H1 (cell line): ENCODE results near the gene PDSS1. TPM values are rescaled to one million over a fixed set of nuclear protein-coding genes. Genes with fewer than 3 reads are reported as not detected.

Experiments used
- BRCA1 ChIP-seq: IDR thresholded peaks from 2 replicates; pipeline ENCODE4 v1.6.1; 2012; ENCODE audit warnings: low read depth, low read length, improper control_type of control experiment
- RXRA ChIP-seq: IDR thresholded peaks from 2 replicates; pipeline ENCODE4 v1.6.1; 2011; ENCODE audit warnings: low read depth, mild to moderate bottlenecking, low read length, moderate library complexity; ENCODE audit not compliant: insufficient read depth
- SP2 ChIP-seq: IDR thresholded peaks from 2 replicates; pipeline ENCODE4 v1.6.1; 2012; ENCODE audit warnings: mild to moderate bottlenecking, low read length, inconsistent platforms
- polyA plus RNA-seq, 7 experiments: library from polyadenylated mRNA; depleted of rRNA in 3 of 7; stranded (reverse) in 5 of 7; unstranded in 2 of 7; fragments of >200 nt in 5 of 7; fragments of 200-250 nt in 2 of 7; gene quantifications; 1 replicate in 5 of 7; 2 replicates in 1 of 7; 4 replicates in 1 of 7; pipeline versions ENCODE4 v1.2.1 to v1.2.3, GENCODE V29; 2011 to 2013; ENCODE audit warnings: missing spikeins in 2 of 7, mixed read lengths in 2 of 7
- total RNA-seq: library from RNA; stranded (reverse); fragmentation: NEBNext Ultra II Directional; extraction: Animal tissue kit (Norgen Biotek cat#: 25700); gene quantifications from 2 replicates; pipeline ENCODE4 v1.2.1, GENCODE V29; 2021
- TF ChIP-seq, protein P1 (sequence below): IDR thresholded peaks from 2 replicates; pipeline ENCODE4 v1.6.1; 2012; ENCODE audit warnings: inconsistent platforms

The PDSS1 gene
- total and polyA plus RNA-seq, 2 of the 8 experiments (the other 6 are each of a cell fraction or from before 2014, with no cell fraction given), result 21.3 to 26.0 TPM

DNA sequence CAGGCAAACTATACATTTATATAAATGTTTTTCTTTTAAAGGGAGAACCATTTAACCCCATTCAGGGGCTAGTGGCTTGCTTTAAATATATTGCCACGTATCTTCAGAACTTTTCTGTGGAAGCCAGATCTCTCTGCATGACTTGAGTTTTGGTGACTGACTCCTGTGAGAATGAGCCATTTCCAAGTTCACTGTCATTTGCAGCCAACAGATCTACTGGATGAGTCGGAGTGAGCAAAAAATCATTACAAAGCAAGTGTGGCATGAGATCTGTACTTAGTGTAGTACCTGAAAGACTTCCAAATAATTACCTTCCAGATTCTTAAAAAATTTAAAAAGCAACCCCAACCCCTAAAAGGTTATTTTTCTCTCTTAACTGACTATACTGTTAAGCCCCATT lies 45.6 kb downstream of the PDSS1 start (continued):
- TF ChIP-seq, protein P1, sequence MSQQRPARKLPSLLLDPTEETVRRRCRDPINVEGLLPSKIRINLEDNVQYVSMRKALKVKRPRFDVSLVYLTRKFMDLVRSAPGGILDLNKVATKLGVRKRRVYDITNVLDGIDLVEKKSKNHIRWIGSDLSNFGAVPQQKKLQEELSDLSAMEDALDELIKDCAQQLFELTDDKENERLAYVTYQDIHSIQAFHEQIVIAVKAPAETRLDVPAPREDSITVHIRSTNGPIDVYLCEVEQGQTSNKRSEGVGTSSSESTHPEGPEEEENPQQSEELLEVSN, result no peak
- TF ChIP-seq RXRA (no peak), SP2 (no peak), BRCA1 (no peak)
